Measurements from ENCODE around the gene PPARA. TPM values are rescaled to one million over a fixed set of nuclear protein-coding genes. Genes with fewer than 3 reads are reported as not detected.

PPARA gene
- total RNA-seq, 1 donor from 2014 or later: 101 TPM

DNA sequence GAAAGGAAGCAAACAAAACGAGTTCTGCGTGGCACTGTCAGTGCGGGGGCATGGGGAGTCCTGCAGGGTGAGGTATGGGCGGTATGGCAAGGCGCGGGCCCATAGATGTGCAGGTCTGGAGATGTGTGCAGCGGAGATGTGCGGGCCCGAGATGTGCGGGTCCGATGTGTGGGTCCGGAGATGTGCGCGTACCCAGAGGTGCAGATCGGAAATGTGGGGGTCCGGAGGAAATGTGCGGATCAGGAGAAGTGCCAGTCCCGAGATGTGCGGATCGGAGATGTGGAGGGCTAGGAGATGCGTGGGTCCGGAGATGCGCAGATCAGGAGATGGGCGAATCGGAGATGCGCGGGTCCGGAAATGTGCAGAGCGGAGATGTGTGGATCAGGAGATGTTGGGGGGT is 63.8 kb downstream of the PPARA start:
- Histone ChIP-seq H3K36me3 (peaks cover 71% of the 10 kb centered on the region), H3K27ac (replicated peaks) (no peak overlapping the region), H3K4me1 (no peaks in the 10 kb centered on the region), H3K4me3 (no peak overlapping the region), H3K9me3 (replicated peaks) (peaks cover 10% of the 10 kb centered on the region), H3K27me3 (ENCODE audit: low read depth) (no peaks in the 10 kb centered on the region)
- no peak for TF ChIP-seq CTCF (IDR thresholded peaks at IDR 0.05; ENCODE audit: borderline replicate concordance)
- intact Hi-C loops (cut with micrococcal nuclease): no loop called here
- no peak for DNase-seq

DNA sequence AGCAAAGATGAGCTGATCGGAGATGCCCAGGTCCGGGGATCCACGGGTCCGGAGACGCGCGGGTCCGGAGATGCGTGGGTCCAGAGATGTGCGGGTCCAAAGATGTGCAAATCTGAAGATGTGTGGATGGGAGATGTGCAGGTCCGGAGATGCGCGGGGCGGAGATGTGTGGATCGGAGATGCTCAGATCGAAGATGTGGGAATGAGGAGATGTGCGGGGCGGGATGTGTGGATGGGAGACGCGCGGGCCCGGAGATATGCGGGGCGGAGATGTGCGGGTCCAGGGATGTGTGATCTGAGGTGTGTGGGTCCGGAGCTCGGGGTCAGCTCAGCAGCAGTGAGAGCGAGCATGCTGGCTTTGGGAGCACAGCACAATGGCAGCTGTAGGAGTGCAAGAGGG is 64.3 kb downstream of the PPARA start:
- DNase-seq: no peak
- no peak overlapping the region for H3K27ac ChIP-seq (replicated peaks)
- no peaks in the 10 kb centered on the region for H3K27me3 ChIP-seq (ENCODE audit: low read depth)
- TF ChIP-seq CTCF (IDR thresholded peaks at IDR 0.05; ENCODE audit: borderline replicate concordance): no peak
- H3K9me3 ChIP-seq (replicated peaks): peaks cover 5% of the 10 kb centered on the region
- intact Hi-C loops (cut with micrococcal nuclease): no loop called here
- H3K4me3 ChIP-seq: no peak overlapping the region
- peaks cover 71% of the 10 kb centered on the region for H3K36me3 ChIP-seq
- H3K4me1 ChIP-seq: no peaks in the 10 kb centered on the region

GRCh38 chr22:46219636-46220035 is 69.3 kb downstream of the PPARA start:
- Histone ChIP-seq H3K27ac (replicated peaks) (no peak overlapping the region), H3K9me3 (replicated peaks) (no peaks in the 10 kb centered on the region), H3K27me3 (ENCODE audit: low read depth) (no peaks in the 10 kb centered on the region), H3K36me3 (peaks cover 72% of the 10 kb centered on the region), H3K4me3 (no peak overlapping the region), H3K4me1 (peaks cover 7% of the 10 kb centered on the region)
- no peak for DNase-seq
- intact Hi-C loops (cut with micrococcal nuclease): no loop called here
- TF ChIP-seq CTCF (IDR thresholded peaks at IDR 0.05; ENCODE audit: borderline replicate concordance): no peak

DNA sequence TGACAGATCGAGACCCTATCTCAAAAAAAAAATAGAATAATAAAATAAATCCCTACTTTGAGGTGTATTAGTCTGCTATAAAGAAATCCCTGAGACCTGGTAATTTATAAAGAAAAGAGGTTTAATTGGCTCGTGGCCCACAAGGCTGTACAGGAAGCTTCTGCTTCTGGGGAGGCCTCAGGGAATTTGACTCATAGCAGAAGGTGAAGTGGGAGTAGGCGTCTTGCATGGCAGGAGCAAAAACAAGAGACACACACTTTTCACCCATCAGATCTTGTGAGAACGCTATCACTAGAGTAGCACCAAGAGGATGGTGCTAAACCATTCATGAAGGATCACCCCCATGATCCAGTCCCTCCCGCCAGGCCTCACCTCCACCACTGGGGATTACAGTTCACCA is 70.6 kb downstream of the PPARA start:
- H3K36me3 ChIP-seq: peaks cover 66% of the 10 kb centered on the region
- H3K4me3 ChIP-seq: no peak overlapping the region
- H3K27ac ChIP-seq (replicated peaks): no peak overlapping the region
- no peak for DNase-seq
- H3K4me1 ChIP-seq: peaks cover 7% of the 10 kb centered on the region
- no peak for TF ChIP-seq CTCF (IDR thresholded peaks at IDR 0.05; ENCODE audit: borderline replicate concordance)
- intact Hi-C loops (cut with micrococcal nuclease): no loop called here
- no peaks in the 10 kb centered on the region for H3K27me3 ChIP-seq (ENCODE audit: low read depth)
- no peaks in the 10 kb centered on the region for H3K9me3 ChIP-seq (replicated peaks)

DNA sequence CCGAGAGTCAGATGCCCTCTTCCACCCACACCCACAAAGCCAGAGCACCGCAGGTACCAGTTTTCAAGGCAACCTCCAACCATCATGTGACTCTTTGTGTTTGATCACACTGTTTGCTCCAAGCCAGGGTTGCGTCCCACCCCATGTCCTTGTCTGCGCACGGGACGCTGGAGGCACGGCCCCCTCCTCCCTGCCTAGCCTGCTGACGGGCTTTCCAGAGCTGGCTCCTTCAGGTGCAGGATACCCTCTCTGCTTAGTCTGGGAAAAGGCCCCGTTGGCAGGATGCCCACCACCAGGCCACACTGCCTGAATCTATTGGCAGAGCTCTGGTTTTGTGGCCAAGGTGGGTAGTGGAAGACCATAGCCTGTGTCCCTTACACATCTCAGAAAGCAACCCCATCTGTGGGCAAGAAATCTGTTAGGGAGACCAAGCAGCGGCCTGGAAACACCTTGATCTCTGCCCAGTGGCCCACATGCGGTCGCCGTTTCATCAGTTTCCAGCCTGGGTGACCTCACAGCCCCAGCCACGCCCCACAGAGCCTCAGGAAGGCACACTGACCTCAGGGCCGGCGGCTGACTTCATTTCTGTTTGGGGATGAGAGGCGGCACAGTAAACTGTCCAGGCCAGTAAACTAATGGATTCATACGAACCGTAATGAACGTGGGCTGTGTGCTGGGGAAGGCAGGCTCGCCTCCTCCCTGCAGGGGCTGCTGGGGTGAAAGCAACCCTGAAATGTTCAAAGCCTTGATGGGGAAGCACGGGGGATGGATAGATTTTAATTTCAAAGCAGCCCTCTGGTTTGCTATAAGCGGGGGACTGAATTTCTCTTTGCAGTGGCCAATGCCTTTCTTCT is 73.9 kb downstream of the PPARA start:
- DNase-seq: no peak
- no peak overlapping the region for H3K4me3 ChIP-seq
- H3K4me1 ChIP-seq: peaks cover 7% of the 10 kb centered on the region
- peaks cover 48% of the 10 kb centered on the region for H3K36me3 ChIP-seq
- intact Hi-C loops (cut with micrococcal nuclease): no loop called here
- TF ChIP-seq CTCF (IDR thresholded peaks at IDR 0.05; ENCODE audit: borderline replicate concordance): no peak
- no peaks in the 10 kb centered on the region for H3K27me3 ChIP-seq (ENCODE audit: low read depth)
- no peak overlapping the region for H3K27ac ChIP-seq (replicated peaks)
- H3K9me3 ChIP-seq (replicated peaks): no peaks in the 10 kb centered on the region

Data from left ventricle myocardium inferior (tissue), 1 donor.